Sigmoid colon (tissue), 3 donors: Measurements from ENCODE around the gene GNB4.

Experiments
- POLR2A ChIP-seq, 2 donors: fragments of 450-650 bp; IDR thresholded peaks; one replicate each; pipeline ENCODE4 v1.6.1; 2016; ENCODE audit warnings: antibody characterized with exemption in 2 of 2, mild to moderate bottlenecking in 2 of 2, moderate library complexity in 2 of 2
- TF ChIP-seq, protein P1 (sequence below), 4 experiments: fragments of 450-650 bp in 3 of 4; fragments of 200-600 bp in 1 of 4; IDR thresholded peaks; one replicate each; pipeline ENCODE4 v1.5.1; 2016 to 2019; ENCODE audit warnings: antibody characterized with exemption in 4 of 4, mild to moderate bottlenecking in 3 of 4, moderate library complexity in 2 of 4

DNA sequence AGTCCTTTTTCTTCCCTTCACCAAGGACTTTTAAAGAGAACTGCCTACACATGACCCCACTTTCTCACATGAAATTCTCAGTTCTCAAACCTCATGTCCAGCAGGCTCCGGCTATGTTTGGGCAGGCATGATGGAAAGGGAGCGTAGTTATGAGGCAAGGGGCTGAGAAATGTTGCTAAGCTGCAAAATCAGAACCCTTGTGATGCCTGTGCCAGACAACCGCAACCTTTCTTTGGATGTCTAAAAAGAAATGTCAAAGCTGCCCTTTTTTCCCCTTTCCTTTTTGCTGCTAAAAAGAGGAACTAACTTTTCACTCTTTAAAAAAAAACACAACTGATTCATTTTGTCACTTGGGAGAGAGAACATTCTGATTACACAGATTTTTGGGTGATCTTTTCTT lies 19.2 kb downstream of the GNB4 start:
- TF ChIP-seq, protein P1, sequence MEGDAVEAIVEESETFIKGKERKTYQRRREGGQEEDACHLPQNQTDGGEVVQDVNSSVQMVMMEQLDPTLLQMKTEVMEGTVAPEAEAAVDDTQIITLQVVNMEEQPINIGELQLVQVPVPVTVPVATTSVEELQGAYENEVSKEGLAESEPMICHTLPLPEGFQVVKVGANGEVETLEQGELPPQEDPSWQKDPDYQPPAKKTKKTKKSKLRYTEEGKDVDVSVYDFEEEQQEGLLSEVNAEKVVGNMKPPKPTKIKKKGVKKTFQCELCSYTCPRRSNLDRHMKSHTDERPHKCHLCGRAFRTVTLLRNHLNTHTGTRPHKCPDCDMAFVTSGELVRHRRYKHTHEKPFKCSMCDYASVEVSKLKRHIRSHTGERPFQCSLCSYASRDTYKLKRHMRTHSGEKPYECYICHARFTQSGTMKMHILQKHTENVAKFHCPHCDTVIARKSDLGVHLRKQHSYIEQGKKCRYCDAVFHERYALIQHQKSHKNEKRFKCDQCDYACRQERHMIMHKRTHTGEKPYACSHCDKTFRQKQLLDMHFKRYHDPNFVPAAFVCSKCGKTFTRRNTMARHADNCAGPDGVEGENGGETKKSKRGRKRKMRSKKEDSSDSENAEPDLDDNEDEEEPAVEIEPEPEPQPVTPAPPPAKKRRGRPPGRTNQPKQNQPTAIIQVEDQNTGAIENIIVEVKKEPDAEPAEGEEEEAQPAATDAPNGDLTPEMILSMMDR (IDR thresholded peaks at IDR 0.05) = no peak
- TF ChIP-seq POLR2A (IDR thresholded peaks at IDR 0.05) = no peak
